Colonic mucosa (tissue), 4 donors: ENCODE results near the gene FBXL4. TPM values are rescaled to one million over a fixed set of nuclear protein-coding genes. Genes with fewer than 3 reads are reported as not detected.

Experiments used
- DNase-seq: peaks from one replicate; pipeline ENCODE4 v3.0.0-alpha.2; 2020
- H3K27ac ChIP-seq: fragments of 200-600 bp; one replicate; pipeline ENCODE4 v1.8.0; 2021
- H3K27me3 ChIP-seq: fragments of 200-600 bp; one replicate; pipeline ENCODE4 v1.8.0; 2021
- H3K36me3 ChIP-seq: fragments of 200-600 bp; one replicate; pipeline ENCODE4 v1.8.0; 2021
- H3K4me1 ChIP-seq: fragments of 200-600 bp; one replicate; pipeline ENCODE4 v1.8.0; 2021; ENCODE audit warnings: mild to moderate bottlenecking
- H3K4me3 ChIP-seq: fragments of 200-600 bp; one replicate; pipeline ENCODE4 v1.8.0; 2021
- H3K9ac ChIP-seq, 2 donors: one replicate each; pipeline ENCODE4 v1.7.0; 2013; ENCODE audit warnings: control low read depth in 2 of 2, low read depth in 2 of 2, low read length in 2 of 2
- H3K9me3 ChIP-seq: fragments of 200-600 bp; one replicate; pipeline ENCODE4 v1.8.0; 2021
- intact Hi-C: fragments of 100-400 bp; cut with DNase I; formaldehyde crosslinking; loops from one replicate; pipeline ENCODE4 v1.14.1; 2022
- total RNA-seq, 2 donors: library from RNA; stranded (reverse); fragmentation: NEBNext Ultra II Directional in 1 of 2; extraction: Animal tissue kit (Norgen Biotek cat#: 25700) in 1 of 2; gene quantifications; one replicate each; pipeline ENCODE4 v1.2.1, GENCODE V29; 2021
- TF ChIP-seq, protein P1 (sequence below): fragments of 200-600 bp; IDR thresholded peaks from one replicate; pipeline ENCODE4 v1.8.0; 2022; ENCODE audit warnings: antibody characterized with exemption, mild to moderate bottlenecking
- donor health status: healthy.
- donor health status: DM: no; HTN: no; CAD: no.
- donor health status: DM: no; HTN: no; CAD: no.

FBXL4 gene
- total RNA-seq, 2 donors from 2014 or later = 10.6 to 16.1 TPM

DNA sequence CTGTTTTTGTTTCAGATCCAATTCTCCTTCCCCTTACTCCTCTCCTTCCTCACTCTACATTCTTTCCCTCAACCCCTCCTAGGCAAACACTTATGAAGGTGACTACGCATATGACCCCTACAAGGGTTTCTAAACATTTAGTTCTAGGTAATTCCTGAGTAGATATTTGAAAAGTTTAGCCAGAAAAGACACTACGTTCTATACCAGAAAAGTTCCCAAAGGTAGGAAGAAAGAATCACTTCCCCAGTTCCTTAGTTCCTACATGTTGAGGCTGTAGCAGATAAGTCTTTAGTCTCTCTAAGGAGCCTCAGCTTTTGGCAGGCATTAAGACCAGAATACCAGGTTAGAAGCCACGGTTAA is 101.7 kb downstream of the FBXL4 start:
- H3K4me1 ChIP-seq = peaks cover 5% of the 10 kb centered on the region
- intact Hi-C loops = loop anchor here (5.0 kb wide), 1 partner anchor 1349 kb away; no protein-coding TSS in a partner anchor
- H3K9ac ChIP-seq = no peak overlapping the region

DNA sequence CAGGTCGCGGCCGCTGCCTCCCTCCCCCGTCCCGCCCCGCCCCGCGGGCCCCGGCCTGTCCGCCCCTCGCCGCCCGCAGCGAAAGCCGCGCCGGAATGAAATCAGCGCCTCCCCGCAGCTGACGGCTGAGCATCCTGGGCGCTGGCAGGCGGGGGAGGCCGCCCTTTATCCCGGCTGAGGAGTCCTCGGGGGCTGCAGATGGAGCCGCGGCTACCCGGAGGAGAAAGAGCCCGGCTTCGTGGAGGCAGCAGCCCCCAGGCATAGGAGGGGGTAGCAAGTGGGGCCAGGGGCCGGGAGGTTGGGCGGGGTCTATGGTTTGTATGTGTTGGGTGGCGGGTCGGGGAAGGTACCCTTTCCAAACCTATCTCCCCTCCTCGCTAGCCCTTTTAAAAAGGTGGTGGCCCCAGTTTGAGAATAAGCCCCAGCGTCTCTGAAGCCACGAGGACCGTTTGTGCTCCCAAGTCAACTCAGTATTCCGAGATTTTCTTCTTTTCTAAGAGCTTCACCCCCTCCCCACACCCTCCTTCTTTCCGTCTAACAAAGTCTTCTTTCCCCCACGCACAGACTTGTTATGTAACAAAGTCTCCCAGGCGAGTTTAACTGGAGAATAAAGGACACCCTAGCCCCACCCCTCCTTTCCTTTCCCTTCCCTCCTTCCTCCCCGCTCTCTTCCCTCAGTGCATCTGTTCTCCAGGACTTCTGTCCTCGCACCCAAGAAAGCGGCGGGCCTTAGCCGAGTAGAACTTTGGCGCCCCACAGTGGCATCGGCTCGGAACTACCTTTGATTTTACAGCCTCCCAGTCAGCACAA is 102.3 kb downstream of the FBXL4 start:
- Histone ChIP-seq H3K27ac (no peak overlapping the region), H3K27me3 (peaks cover 72% of the 10 kb centered on the region), H3K4me1 (peaks cover 5% of the 10 kb centered on the region), H3K36me3 (no peaks in the 10 kb centered on the region), H3K4me3 (peak overlapping the region; percentile 20), H3K9ac (no peak overlapping the region), H3K9me3 (no peaks in the 10 kb centered on the region)
- peak; percentile 73 for DNase-seq
- intact Hi-C loops = loop anchor here (5.0 kb wide), 1 partner anchor 1348 kb away; no protein-coding TSS in a partner anchor
- TF ChIP-seq, protein P1, sequence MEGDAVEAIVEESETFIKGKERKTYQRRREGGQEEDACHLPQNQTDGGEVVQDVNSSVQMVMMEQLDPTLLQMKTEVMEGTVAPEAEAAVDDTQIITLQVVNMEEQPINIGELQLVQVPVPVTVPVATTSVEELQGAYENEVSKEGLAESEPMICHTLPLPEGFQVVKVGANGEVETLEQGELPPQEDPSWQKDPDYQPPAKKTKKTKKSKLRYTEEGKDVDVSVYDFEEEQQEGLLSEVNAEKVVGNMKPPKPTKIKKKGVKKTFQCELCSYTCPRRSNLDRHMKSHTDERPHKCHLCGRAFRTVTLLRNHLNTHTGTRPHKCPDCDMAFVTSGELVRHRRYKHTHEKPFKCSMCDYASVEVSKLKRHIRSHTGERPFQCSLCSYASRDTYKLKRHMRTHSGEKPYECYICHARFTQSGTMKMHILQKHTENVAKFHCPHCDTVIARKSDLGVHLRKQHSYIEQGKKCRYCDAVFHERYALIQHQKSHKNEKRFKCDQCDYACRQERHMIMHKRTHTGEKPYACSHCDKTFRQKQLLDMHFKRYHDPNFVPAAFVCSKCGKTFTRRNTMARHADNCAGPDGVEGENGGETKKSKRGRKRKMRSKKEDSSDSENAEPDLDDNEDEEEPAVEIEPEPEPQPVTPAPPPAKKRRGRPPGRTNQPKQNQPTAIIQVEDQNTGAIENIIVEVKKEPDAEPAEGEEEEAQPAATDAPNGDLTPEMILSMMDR = peak; percentile 79

More for the DNA sequence above, 101.7 kb downstream of the FBXL4 start:
- H3K27me3 ChIP-seq = peaks cover 68% of the 10 kb centered on the region
- no peak overlapping the region for H3K4me3 ChIP-seq
- H3K27ac ChIP-seq = no peak overlapping the region
- DNase-seq = no peak
- TF ChIP-seq, protein P1 = no peak
- H3K9me3 ChIP-seq = no peaks in the 10 kb centered on the region
- H3K36me3 ChIP-seq = no peaks in the 10 kb centered on the region

DNA sequence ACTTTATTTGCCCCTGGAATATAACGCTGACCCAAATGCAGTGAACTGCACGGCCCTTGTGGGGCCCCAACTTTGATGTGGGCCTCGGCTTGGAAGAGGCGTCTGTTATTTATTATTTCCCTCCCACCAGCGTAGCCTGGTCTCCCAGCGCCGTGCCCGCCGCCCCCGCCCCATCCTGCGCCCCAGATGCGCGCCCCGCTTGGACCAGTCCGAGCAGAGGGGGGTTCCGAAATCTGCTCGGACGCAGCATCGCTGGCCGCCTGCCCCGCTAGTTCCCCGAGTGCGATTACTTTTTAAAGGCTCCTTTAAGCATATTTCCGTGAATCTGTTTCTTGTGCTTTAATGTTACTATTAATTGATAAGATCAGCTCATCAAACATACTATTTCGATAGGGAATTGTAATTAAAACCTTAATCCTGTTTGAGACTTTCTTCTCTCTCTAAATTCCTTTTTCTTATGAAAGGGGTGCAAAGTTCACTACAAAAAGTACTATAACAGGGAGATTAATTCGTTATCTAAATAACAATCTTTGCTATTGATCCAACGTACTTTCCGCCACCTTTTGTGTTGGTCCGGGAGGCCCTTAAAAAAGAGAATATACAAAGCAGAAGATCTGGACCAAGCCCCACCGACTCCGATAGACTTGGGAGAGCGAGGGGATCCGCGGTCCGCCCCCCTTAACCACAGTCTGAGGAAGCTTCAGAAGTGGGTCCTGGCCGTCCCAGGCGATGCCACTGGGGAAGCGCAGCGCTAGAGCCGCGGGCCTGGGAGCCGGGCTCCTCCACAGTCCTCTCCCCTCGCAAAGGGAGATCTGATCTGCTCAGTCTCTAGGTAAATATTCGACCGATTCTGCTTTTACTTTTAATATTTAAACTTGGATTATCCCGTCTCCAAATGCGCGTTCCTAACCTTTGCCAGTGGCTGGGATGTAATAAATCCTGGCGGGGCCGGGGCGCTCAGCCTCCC is 103.2 kb downstream of the FBXL4 start:
- Histone ChIP-seq H3K27me3 (peaks cover 81% of the 10 kb centered on the region), H3K4me3 (peak overlapping the region; percentile 20), H3K4me1 (peaks cover 5% of the 10 kb centered on the region), H3K27ac (no peak overlapping the region), H3K9ac (no peak overlapping the region), H3K9me3 (no peaks in the 10 kb centered on the region), H3K36me3 (no peaks in the 10 kb centered on the region)
- TF ChIP-seq, protein P1 = no peak
- no peak for DNase-seq
- intact Hi-C loops = loop anchor here (5.0 kb wide), 1 partner anchor 1347 kb away; no protein-coding TSS in a partner anchor

DNA sequence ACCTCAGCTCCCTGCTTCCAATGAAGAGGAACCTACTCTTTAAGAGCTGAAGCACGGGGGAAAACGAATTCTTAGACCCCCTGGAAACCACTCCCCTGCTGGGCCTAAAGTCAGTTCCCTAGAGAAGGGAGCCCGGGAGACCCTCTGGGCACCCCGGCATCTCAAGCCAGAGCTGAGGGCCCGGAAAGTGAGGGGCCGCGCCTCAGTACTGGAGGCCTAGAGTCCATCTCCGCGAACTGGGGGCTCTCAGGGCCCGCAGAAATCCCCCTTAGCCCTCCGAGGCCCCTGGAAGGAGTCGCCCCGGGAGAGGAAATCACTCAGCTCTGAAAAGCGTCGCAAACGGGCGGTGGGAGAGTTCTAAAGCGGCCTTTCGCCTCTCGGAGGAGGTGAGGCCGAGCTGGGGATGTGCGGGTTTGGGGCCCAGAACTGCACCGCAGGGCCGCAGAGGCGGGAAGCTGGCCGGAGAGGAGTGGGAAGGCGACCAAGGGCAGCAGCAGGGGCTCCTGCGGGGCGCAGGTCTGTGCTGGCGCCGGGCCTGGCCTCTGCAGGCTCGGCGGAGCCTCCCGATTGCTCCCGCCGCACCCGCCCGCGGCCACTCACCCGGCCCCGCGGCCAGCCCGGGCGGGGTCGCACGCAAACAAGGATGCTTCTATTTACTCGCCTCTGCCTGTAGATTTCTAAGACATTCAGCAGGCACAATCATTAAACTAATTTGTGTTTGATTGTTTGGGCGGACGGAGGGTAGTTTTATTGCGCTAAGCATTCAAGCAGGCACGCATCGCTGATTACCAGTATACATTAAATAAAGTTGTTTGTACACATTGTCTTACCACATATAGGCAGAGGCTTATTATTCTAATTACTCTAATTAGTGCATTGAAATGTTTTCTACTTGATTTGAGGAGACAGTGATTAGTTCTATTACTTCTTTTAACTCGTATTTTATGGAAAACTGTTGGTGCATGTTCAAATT is 104.2 kb downstream of the FBXL4 start:
- intact Hi-C loops = no loop called here
- Histone ChIP-seq H3K4me3 (no peak overlapping the region), H3K36me3 (no peaks in the 10 kb centered on the region), H3K27ac (no peak overlapping the region), H3K9me3 (no peaks in the 10 kb centered on the region), H3K4me1 (peaks cover 5% of the 10 kb centered on the region), H3K9ac (no peak overlapping the region), H3K27me3 (peaks cover 88% of the 10 kb centered on the region)
- TF ChIP-seq, protein P1 = no peak
- no peak for DNase-seq
